ENCODE data around the gene CAMK2N2.
A peak's percentile ranks its signal among the peaks of the same experiment; 100 is the strongest.

The CAMK2N2 gene

GRCh38 chr3:184290331-184290730 is 29.0 kb upstream of the CAMK2N2 start:
- TF ChIP-seq CTCF (IDR thresholded peaks at IDR 0.05; ENCODE audit: borderline replicate concordance, insufficient read depth, low read depth, low read length) = no peak
- H3K4me3 ChIP-seq (ENCODE audit: low read depth, low read length) = no peak overlapping the region

- no peak overlapping the region for H3K4me3 ChIP-seq (ENCODE audit: low read depth, low read length)
- peak; percentile 66 for TF ChIP-seq CTCF (IDR thresholded peaks at IDR 0.05; ENCODE audit: borderline replicate concordance, insufficient read depth, low read depth, low read length)
Measured at GRCh38 chr3:184289426-184289938, 28.1 kb upstream of the CAMK2N2 start.

GRCh38 chr3:184284696-184285095 is 23.3 kb upstream of the CAMK2N2 start:
- no peak overlapping the region for H3K4me3 ChIP-seq (ENCODE audit: low read depth, low read length)
- TF ChIP-seq CTCF (IDR thresholded peaks at IDR 0.05; ENCODE audit: borderline replicate concordance, insufficient read depth, low read depth, low read length) = peak; percentile 21; the same call in 1 of the 2 replicates

GRCh38 chr3:184283681-184284080 is 22.3 kb upstream of the CAMK2N2 start:
- no peak overlapping the region for H3K4me3 ChIP-seq (ENCODE audit: low read depth, low read length)
- TF ChIP-seq CTCF (IDR thresholded peaks at IDR 0.05; ENCODE audit: borderline replicate concordance, insufficient read depth, low read depth, low read length) = no peak

- TF ChIP-seq CTCF (IDR thresholded peaks at IDR 0.05; ENCODE audit: borderline replicate concordance, insufficient read depth, low read depth, low read length) = no peak
- H3K4me3 ChIP-seq (ENCODE audit: low read depth, low read length) = no peak overlapping the region
Measured at GRCh38 chr3:184282941-184283340, 21.6 kb upstream of the CAMK2N2 start.

GRCh38 chr3:184277366-184277765 is 16.0 kb upstream of the CAMK2N2 start:
- H3K4me3 ChIP-seq (ENCODE audit: low read depth, low read length) = no peak overlapping the region
- TF ChIP-seq CTCF (IDR thresholded peaks at IDR 0.05; ENCODE audit: borderline replicate concordance, insufficient read depth, low read depth, low read length) = no peak

- H3K4me3 ChIP-seq (ENCODE audit: low read depth, low read length) = no peak within 1 kb of the TSS
- TF ChIP-seq CTCF (IDR thresholded peaks at IDR 0.05; ENCODE audit: borderline replicate concordance, insufficient read depth, low read depth, low read length) = no peak
Measured at GRCh38 chr3:184275961-184276910, 14.9 kb upstream of the CAMK2N2 start, which contains the start of gene ECE2. Gene ECE2, plus strand, starts transcription at chr3:184276022. Its CDS starts 132 bp downstream, at chr3:184276154.
